ENCODE results near the gene URI1.

URI1 gene

DNA sequence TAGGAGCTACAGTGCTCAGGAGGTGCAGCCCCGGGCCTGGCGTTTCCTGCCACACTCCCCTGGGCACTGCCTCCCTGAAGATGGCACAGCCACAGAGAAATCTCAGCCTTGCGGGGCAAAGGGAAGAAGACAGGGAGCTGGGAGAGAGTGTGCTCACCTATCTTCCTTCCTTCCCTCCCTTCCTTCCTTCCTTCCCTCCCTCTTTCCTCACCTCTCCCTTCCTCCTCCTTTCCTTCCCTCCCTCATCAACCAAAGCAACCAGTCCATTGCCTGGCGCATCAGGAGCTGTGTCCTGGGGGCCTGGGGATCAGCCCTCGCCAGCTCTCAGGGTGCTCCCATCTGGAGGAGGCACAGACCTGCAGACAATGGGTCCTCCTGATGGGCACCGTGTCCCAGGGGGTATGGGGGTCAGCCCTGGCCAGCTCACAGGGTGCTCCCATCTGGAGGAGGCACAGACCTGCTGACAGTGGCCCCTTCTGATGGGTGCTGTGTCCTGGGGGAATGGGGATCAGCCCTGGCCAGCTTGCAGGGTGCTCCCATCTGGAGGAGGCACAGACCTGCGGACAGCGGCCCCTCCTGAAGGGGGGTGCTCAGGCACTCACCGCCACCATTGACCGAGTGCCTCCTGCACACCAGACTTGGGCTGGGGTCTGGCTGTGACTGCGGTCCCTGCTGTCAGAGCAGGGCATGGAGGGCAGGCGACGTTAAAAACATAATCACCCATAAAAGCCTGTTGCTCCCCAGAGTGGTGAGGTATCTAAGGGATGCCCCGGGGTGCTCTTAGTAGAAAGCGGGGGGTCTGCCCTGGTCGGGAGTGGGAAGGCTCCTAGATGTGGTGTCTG lies 120.2 kb downstream of the URI1 start:
- TF ChIP-seq, protein P1, sequence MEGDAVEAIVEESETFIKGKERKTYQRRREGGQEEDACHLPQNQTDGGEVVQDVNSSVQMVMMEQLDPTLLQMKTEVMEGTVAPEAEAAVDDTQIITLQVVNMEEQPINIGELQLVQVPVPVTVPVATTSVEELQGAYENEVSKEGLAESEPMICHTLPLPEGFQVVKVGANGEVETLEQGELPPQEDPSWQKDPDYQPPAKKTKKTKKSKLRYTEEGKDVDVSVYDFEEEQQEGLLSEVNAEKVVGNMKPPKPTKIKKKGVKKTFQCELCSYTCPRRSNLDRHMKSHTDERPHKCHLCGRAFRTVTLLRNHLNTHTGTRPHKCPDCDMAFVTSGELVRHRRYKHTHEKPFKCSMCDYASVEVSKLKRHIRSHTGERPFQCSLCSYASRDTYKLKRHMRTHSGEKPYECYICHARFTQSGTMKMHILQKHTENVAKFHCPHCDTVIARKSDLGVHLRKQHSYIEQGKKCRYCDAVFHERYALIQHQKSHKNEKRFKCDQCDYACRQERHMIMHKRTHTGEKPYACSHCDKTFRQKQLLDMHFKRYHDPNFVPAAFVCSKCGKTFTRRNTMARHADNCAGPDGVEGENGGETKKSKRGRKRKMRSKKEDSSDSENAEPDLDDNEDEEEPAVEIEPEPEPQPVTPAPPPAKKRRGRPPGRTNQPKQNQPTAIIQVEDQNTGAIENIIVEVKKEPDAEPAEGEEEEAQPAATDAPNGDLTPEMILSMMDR (IDR thresholded peaks at IDR 0.05; ENCODE audit: low read depth, low read length) = no peak
- no peak overlapping the region for H3K4me3 ChIP-seq (replicated peaks in 1 of 2; ENCODE audit: low read depth in 2 of 2, low read length in 2 of 2)
- no peak for DNase-seq (ENCODE audit: low read depth in 2 of 2)

DNA sequence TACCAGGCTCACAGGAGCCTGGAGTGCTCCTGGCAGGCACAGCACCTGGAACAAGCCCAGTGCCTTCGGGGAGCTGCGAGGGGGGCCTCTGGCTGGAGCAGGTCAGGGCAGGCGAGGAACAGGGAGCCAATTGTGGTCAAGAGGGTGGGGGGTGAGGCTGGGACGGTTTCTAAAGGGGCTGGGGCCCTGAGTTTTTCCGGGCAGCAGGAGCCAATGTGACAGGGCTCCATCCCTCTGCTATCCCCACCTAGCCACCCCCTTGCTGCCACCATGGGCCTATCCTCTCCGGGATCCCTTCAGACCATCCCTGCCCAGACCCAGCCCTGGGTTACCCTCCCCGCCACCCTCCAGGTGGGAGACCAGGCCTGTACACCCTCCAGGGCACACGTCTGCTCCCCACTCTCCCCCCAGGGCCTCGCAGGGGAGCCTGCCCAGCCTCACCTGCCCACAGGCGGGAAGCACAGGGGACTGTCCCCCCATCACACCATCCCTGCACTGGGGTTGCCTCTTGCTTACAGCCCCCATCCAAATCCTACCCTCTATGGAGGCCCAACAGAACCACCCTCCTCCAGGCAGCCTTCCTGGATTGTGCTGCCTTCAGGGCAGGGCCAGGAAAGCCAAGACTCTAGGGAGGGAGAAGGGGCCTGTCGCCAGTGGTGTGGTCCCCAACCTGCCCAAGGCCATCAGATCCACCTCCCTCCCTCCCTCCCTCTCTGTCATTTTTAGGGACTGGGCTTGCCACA lies 121.0 kb downstream of the URI1 start:
- TF ChIP-seq, protein P1 (IDR thresholded peaks at IDR 0.05; ENCODE audit: low read depth, low read length) = no peak
- no peak overlapping the region for H3K4me3 ChIP-seq (replicated peaks in 1 of 2; ENCODE audit: low read depth in 2 of 2, low read length in 2 of 2)
- no peak for DNase-seq (ENCODE audit: low read depth in 2 of 2)

DNA sequence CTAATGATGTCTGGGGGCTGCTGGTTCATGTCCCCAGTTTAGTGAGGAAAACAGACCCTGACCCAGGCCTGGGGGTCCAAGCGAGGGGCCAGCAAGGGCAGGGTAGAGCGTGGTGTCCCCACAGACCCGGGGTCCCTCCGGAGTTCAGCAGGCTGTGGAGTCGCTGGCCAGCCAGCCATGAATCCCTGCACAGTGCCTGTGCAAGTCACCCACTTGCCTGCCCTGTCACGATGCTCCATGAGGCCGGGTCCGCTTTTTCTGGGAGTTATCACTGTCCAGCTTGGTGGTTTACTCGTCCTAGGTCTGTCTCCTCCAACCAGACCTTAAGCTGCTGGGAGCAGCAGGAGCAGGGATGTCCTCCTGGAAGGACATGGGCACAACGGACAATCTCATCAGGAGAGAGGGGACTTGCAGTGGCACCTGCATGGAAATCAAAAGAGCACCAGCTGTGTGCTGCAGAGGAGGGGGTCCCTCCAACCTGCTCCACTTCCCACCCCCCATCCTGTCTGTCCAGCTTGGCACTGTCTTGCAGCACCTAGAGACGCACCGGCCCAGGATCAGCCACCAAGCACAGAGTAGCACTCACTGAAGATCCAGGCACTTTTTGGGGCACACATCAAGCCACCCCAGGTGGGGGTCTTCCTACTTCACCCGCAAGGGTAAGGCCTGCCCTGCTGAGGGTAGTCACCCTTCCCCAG lies 121.8 kb downstream of the URI1 start:
- DNase-seq (ENCODE audit: low read depth in 2 of 2) = no peak
- TF ChIP-seq, protein P1 (IDR thresholded peaks at IDR 0.05; ENCODE audit: low read depth, low read length) = no peak
- no peak overlapping the region for H3K4me3 ChIP-seq (replicated peaks in 1 of 2; ENCODE audit: low read depth in 2 of 2, low read length in 2 of 2)

DNA sequence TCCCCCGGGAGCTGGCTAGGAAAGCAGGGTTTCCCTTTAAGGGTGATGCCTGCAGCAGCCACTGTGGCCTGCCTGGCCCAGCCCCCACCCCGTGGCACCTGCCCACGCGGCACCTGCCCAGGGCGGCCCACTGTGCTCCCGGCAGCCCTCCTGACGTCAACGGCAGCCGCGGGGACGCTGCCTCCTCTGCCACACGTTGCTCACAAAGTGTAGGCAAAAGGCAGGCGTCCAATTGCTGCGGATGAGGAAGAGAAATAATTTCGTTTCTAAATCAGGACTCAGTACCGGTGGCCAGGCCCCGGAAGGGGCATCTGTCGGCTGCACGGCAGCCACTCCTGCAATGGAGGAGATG lies 122.3 kb downstream of the URI1 start:
- TF ChIP-seq, protein P1 (IDR thresholded peaks at IDR 0.05; ENCODE audit: low read depth, low read length) = no peak
- DNase-seq (ENCODE audit: low read depth in 2 of 2) = no peak
- no peak overlapping the region for H3K4me3 ChIP-seq (replicated peaks in 1 of 2; ENCODE audit: low read depth in 2 of 2, low read length in 2 of 2)

DNA sequence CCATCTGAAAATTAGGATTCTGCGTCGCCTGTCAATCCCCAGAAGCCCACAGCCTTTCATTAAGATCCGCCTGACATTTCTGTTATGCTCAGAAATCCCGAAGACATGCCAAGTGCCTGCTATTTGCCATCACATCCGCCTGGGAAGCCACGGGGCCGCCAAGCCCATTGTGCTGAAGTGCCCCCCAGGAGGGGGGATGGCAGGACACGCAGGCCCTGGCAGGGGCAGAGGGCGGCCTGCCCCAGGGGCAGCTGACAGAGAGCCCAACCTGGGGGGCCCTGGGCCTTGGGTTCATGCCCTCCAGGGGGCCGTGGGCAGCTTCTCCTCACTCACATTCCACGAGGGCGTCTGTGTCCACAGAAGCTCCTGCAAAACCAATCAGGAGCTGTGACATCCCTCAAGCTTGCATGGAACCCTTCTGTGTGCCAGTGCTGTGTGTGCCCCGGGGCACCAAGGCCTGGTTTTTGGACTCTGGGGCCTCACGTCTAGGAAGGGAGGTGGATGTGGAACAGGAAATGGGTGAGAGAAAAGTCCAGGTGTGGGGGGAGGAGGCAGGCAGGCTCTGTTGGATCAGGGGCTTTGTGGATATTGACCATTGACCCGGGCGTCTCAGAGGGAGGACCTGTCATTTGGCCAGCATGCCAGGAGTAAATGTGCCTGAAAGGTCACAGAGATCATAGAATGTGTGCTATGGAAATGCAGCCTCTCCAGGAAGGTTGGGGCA lies 122.9 kb downstream of the URI1 start:
- no peak for DNase-seq (ENCODE audit: low read depth in 2 of 2)
- no peak overlapping the region for H3K4me3 ChIP-seq (replicated peaks in 1 of 2; ENCODE audit: low read depth in 2 of 2, low read length in 2 of 2)
- TF ChIP-seq, protein P1 (IDR thresholded peaks at IDR 0.05; ENCODE audit: low read depth, low read length) = no peak

Measured in cardiac fibroblast (primary cell).